Fibroblast of the conjunctiva (primary cell): ENCODE measurements around the gene HLA-B.

Experiments
- DNase-seq: peaks from one replicate; pipeline ENCODE4 v3.0.0-alpha.2; 2010; ENCODE audit warnings: low read depth

The HLA-B gene

DNA sequence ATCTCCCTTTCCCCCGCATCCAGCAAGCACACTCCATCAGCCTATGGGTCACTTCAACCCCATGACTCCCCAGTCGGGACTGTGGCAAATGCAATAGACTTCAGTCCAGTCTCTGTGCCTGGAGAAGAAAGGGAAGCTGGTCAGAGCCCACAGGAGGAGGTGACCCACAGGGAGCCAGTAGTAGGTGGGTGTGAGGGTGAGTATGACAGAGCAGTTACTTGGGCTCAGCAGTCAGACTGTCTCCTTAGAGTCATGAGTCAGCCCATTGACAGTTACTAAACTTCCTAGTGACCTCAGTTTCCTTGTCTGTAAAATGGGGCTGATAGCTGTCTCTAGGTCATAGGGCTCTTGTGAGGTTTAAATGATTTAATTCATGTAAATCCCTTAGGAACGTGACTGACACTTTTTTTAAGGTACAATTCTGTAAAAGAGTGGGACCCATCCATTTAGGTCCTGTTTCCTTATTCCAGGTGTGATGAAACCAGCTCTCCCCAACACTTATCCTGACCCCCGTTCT is 51.2 kb downstream of the HLA-B start:
- DNase-seq: no peak

DNA sequence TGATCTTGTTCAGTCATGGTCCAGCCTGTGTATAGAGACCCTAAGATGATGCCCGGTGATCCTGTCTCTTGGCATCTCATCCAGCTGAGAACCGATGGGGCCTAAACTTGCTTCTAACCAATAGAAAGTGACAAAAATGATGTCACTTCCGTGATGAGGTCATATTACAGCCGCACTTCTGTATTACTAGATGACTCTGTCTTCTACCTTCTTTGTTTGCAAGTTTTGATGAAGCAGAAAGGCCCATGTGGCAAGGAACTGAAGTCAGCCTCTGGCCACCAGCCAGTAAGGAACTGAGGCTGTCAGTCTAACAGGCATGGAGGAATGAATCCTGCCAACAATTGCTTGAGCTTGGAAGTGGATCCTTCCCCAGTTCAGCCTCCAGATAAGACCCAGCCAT is 52.3 kb downstream of the HLA-B start:
- DNase-seq: no peak
